Stimulated activated CD4-positive, alpha-beta T cell treated with anti-CD3 and anti-CD28 coated beads, Interleukin-4, amount 100 ng/mL, for 48 hours (primary cell): ENCODE measurements around the gene SLC40A1.

Experiments used
- DNase-seq, 2 donors: peaks; one replicate each; pipeline ENCODE4 v3.0.0-alpha.2; 2020; ENCODE audit warnings: low read depth in 2 of 2

The SLC40A1 gene

DNA sequence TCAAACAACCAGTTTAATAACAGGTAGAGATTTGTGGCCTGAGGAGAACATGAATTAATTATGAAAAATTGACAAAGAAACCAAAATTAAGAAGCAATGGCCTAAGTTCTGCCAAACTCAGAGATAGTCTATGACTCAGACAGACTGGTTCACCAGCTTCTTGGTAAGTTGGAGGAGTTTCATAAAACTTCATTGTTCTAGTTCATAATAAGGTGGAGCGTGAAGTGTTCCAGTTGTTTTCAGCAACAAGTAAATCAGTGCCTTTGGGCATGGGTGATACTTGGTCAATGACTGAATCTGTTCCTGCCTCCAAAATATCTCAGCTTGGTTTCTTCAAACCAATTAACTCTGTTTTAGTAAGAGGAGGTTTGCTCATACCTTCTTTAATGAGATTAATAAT lies 40.0 kb downstream of the SLC40A1 start:
- DNase-seq, result no peak

DNA sequence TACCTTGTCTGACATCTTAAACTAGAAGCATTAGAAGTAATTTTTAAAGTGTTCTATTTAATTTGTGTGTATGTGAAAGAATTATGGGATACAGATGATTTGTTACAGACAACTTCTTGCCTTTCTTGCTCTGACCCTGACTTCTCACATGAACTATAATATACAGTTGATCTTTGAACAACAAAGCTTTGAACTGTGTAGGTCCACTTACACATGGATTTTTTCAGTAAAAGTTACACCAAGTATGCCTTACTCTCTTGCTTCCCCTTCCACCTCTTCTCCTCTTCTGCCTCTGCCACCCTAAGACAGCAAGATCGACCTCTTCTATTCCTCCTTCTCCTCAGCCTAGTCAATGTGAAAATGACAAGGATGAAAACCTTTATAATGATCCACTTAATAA lies 42.2 kb downstream of the SLC40A1 start:
- no peak for DNase-seq

DNA sequence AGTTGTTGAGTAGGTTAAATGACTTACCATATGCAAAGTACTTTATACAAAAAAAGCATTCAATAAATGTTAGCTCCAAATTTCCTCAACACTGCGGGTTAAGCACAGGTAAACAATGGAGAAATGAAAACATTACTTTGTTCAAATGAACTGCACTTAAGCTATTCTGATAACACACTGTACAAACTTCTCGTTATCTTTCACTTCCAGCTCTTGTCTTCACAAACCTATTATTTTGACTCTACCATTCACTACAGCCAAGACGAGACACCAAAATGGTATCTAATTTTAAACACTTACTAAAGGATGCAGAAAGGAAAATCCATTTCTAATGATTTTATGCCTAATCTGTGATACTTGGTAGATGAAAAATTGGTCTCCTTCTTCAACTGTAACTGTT lies 43.8 kb downstream of the SLC40A1 start:
- no peak for DNase-seq

DNA sequence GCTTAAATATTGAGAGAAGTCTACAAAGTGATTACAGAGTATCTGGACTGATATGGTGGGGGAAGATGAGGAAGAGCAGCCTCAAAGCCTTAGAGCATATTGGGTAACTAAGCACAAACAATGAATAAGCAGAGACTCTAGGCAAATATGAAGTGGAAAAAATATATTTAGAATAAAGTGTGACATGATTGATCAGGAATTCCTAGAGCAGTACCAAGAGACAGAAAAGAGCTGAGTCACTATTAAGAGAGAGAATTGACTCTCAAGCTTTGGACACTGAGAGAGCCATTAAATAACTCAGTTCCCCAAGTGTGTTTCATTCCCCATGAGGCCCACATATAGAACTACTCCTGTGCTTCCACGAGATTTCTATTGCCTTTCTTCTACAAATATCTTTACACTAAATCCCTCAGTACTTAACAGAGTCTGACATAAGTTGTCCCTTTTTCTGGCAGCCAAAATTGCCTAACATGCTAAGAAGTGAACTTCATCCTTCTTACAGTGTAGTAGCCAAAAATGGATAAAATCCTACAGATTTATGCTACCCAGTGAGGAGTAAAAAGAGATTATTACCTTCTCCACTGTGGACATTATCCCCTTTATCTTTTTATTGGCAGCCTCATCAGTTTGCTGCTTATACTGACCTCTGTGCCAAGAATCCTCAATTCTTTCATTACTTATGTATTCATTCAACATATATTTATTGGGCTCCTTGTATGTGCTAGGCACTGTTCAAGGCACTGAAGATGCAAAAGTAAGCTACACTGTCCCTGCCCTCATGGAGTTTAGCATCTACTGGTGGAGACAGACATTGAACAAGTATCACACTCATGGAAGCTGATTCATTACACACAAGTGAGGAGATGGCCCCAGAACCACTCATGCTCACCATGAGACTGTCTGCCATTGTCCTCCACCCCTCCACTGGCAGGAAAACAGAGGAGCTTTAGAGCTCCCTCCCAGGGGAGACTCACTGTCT lies 45.4 kb downstream of the SLC40A1 start:
- DNase-seq, result no peak

DNA sequence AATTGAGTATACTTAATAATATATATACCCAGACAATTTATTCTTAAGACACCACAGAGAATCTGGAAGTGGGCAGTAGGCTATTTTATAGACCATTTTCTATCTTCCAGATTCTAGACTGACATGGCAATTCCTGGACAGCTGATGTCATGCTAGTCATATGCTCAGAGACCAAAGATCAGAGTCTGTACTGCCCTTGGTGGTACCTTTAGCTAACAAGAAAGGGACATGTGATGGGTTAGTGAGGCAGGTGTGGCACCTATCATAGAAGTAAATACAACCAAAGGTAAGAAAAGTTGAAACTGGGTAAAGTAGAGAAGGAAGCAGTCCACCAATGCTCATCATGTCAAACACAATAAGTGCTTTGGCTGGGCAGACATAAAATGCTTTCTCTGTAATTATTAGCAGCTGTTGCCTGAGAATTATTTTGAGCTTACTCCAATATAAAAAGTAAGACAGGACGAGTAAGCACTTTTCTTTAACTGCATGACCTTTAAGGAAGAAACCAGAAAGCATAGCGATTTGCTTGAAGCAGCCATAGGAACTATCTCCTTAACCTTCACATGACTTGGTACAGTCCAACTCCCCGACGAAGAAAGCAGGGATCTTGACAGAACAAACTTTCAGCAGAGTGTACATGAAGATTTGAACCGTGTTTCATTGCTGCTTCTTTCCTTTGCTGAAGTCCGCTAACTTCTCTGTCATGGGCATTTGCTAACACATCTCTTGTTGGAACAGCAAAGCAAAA lies 47.1 kb downstream of the SLC40A1 start:
- DNase-seq, result no peak

DNA sequence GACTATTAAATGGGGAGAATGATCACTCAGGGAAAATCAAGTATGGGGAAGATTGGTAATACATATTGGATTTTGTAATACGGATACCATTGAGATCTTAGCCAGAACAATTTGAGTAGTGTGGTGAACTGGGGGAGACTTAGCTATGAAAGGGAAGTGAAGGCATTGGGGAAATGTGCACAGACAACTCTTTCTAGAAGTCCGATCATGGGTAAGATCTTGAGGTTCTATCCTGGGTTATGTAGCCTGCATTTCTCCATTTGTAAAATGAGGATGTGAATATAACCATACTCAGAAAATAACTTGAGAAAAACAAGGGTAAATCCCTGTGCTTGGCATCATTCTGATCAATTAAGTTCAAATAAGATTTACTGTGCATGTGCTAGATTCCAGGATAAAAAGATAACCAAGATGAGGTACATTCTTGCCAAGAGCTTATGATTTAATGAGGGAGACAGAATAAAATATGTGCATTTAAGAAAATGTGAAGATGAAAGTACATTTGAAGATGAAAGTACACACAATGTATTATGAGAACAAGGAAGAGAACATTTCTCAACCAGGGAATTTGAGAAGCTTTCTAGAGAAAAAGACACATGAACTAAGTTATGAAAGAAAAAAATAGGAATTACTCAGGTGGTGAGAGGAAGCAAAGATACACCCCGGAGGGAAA lies 49.5 kb downstream of the SLC40A1 start:
- DNase-seq, result no peak

DNA sequence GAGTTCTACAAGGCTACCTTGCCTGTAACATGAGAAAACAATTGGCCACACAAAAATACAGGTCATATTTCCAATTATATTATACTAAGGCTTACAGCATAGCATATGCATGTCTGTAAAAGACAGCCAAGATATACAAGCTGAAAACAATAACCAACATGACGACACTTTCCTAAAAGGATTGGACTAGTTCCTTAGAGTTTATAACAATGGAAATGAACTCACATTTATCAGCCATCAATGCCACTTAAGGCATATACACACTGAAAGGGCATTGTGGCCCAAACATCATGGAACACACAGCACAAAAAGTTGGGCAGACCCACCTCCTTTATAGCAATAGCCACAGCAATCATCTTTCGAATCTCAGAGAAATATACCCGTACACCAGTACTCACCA lies 52.0 kb downstream of the SLC40A1 start:
- no peak for DNase-seq

DNA sequence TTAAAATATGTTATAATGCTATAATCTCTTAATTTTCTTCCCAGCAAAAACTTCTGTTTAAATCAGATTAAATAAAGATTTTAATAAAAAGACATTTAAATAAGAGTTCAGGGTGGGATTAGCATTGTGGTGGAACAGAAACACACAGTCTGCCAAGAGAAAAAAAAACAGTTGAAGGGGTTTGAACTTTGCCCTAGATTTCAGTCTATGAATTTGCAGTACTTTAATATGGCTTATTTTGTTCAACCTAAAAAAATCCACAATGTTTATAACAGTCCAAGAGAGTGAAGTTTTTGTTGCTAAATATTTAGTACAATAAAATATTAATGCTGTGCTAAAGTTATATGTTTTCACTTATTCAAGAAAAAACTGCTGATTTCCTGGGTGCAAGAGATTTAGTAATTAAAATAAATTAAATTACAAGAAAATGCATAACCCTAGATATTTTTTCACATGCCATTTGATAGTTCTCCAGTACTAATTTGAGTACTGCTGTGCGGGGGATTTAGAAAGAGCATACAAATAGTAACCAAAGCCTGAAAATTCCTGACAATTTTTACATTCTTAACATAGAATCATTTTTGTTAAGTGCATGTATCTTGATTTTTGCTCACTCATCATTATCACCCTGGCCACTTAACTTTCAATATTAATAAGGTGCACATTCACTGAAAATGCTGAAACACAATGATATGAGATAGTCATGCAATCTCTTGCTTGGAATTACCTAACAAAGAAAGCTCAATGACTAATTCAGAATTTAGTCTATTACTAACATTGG lies 52.6 kb downstream of the SLC40A1 start:
- DNase-seq, result no peak

DNA sequence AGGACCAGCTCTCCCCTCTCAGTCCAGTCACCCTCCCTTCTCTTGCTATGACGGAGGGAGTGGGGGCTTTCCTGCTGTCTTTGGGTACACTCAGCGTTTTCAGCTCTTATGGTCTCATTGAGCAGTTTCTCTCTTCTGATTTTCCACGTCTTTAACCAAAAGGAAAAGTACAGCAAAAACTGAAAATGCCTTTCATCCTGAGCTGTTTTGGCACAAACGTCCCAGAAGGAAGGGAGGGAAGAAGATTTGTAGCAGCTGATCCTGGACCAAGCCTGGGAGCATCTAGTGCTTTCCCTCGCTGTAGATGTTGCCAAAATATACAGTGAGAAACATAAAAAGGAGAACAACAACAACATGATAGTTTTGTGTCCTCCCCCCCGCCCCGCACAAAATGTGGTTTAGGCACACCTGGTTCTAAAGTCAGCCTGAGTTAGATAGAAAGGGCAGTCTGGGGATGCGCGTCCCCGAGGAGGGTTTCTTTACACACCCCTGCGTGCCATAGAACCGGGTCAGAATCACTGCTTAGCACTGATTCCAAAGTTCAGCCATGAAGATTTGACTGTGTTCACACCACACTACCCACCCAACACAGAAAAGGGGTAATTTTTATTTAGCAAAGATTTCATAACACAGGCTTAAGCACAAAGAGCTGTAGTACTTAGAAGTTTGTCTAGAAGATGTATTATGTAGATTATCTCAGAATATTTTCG lies 53.4 kb downstream of the SLC40A1 start:
- no peak for DNase-seq

DNA sequence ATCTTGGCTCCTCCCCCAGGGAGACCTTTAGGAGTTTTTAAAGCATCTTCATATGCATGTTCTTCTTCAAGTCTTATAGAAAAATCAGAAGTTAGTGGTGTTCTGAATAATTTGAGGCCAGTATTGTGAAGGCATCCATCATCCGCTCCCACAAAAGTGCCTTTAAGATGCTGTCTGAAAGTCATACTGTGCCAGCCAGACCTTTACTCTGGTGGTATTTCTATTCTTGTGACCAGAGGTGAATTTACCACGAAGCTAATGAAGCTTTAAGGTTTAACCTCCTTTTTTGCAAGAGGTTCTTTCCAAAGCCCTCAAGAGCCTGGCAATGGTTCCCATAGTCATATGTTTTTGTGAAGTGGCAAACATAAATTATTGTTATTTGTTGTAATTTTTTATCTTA lies 54.3 kb downstream of the SLC40A1 start:
- no peak for DNase-seq

DNA sequence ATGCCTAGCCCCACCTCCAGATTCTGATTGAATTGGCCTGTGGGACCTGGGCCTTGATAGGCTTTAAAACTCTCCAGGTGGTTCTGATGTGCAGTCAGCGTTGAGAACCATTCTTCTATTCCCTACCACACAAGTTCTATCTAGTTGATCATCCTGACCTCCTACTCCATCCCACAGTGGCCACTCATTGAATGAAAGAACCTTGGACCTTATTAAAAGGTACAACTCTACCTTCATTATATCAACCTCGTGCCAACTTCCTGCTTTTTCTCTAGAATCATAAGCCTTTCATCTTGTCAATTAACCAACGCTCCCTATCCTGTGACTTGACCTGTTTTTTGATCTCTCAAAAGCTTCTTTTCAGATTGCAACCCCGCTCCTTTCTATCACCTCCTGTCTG lies 55.8 kb downstream of the SLC40A1 start:
- DNase-seq, result no peak

DNA sequence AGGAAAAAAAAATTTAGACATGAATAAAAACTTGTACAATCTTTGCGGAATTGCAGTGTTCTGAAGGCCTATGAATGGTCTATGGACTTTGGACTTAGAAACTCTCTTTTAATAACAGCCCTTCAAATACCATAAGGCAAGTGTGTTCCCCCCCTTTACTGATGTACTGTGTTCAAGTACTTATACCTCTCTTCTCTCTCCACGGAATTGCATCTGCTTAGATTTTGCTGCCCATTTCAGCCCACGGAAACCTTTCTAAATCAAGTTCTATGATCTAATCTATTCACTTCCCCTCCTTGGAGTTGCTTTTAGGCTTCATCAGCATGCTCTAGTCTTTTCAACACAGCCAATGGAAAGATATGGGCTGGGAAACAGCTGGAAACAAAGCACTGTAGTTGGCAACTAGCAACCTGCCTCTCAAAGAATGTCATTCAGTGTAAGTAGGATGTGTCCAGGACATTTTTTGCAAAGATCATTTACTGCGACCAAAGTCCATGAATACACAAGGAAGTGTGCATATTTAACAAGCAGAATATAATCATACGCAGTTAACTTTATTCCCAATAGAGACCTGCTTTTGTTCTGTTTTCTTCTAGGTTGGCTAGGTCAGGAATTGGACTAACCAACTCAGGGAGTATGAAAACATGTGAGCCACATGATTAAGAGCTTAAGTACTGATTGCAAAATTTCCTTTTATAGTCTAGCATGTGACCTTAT lies 58.0 kb downstream of the SLC40A1 start:
- no peak for DNase-seq

DNA sequence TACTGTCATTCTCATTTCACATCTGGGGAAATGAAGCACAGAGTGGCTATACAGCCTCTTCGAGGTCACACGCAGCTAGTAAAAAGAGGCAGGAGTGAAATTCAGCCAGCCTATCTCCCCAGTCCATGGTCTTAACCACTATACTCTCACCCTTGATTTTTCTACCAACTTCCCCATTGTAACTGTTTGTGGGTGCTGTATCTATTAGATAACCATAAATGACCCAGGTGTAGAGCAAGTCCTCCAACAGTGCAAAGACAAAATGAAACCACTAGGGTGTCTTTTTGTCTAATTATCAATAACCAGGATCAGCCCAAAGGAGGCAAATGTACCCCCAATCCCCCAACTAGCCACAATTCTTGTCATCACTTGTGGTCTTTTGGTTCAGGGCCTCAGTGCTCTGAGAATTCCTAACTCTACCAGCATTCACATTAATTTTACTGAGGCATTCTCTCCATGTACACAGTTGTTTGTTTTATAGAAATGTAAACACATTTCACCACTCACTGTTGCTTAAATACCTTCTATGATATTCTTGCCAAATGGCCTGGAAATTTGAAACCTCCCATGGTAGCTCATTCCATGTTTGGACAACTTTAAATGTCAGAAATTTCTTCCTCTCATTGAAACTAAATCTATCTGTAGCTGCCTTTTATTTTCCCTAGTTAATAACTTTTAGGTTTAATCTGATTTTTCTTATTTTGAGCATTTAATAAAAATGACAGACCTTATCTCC lies 58.7 kb downstream of the SLC40A1 start:
- DNase-seq, result no peak

DNA sequence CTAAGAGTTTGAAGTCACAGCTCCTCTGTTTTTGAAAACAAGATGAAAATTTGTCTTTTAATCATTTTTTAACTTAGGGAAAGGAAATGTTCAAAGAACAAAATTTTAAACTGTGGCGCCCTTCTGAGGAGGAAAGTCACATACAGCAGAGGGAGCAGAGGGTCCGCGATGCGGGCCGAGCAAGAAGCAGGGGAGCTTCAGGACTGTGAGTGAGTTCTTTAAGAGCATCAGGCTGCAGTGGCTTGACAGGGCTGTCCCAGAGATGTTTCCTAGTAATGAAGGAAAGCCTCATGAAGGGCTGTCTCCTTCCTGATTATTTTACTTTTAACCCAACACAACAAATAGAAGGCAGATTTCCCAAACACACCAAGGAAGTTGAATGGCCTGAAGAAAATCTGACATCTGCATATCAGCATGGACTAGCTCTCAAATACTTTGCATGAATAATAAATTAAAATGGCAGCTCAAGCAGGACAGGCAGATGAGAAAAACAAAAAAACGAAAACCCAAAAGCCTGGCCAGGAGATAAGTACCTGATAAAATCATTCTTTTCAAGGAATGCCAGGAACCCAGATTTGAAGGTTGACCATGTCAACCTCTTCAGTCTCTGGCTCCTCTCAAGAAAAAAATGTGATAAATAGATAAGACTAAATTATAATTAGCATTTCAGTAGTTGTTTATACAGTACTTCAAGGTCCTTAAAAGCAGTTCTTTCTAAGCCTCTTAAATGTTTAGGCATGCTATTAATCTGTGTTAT lies 60.8 kb downstream of the SLC40A1 start:
- DNase-seq, result no peak

DNA sequence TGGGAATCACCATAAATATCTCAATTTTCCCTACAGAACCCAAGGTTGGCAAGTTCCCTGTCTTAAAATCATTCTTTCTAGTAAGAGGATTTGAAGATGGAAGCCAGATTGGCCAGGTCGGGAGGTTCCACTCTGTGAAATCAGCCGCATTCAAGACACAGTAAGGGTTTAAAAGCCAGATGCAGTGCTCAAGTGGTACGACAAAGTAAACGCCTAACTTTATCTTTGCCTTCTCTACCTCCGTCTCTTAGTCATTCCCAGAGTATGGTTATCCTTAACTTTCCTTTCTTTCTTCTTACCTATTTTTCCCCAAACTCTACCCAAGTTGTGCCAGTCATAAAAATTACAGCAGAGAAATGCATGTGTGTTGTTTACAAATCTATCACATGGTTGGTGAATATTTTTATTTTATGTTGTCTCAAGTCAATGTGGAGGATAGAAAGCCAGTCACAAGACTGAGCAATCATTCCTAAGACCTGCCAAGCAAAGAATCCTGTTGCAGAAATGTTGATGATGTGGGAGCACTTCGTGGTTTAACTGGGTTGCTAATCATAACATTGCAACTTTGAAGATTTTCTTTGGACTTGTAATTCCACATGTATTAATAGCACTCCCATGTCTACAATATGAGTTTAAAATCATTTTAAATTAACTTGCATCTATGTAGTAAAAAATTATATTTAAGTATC lies 62.6 kb downstream of the SLC40A1 start:
- no peak for DNase-seq

DNA sequence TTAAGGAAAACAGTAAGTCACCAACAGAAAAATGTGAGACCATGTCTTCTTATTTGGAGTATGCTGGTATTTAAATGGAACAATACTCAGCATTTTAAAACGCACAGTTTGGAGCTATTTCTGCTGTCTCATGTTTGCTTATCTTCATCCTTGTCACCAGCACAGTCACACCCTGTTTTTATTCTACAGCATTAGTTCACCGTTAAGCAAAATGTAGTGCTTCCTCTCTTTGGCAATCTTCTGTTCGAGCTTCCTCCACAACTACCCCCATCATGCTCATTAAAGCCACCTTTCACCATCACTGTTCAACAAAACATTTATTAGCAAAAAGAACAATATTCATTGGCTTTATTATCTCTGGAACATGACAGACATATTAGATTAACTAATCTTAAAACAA lies 64.0 kb downstream of the SLC40A1 start:
- no peak for DNase-seq

DNA sequence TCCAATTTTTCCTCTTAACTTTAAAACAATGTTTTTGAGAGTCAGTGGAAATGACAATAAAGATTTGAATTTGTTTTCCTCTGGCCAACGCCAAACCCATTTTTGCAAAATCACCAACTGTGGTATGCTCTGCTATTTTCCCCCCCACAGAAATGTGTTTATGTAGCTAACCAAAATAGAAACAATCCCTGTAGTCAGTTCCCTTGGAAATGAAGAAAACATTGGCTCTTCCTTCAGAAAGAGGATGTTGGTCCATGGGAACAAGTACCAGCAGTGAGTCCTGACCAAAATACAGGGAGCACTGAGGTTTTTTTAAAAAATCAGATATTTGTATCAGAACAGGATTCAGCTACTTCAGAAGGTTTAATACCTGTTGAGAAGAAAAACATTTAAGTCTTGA lies 65.3 kb downstream of the SLC40A1 start:
- no peak for DNase-seq

DNA sequence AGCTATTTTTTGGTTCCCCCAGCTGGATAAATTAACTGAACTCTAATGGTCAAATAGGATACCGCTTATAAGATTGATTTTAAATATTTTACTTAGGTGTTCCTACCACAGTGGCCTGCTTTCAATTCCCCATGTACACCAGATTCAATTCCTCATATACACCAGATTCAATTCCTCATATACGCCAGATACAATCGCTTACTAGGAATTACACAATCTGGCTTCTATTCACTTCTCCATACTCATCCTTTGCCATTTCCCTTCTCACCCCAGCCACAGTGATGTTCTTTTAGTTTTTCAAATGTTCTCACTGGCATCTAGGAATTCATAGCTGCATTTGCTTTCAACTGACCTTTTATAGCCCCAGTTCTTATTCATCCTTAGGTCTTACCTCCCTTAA lies 66.5 kb downstream of the SLC40A1 start:
- DNase-seq, result no peak
